Lower leg skin (tissue), 3 donors: ENCODE measurements around the gene HOXA1.

Experiments
- CTCF ChIP-seq, 3 donors: fragments of 450-650 bp; IDR thresholded peaks; one replicate each; pipeline ENCODE4 v1.5.1; 2016; ENCODE audit warnings: antibody characterized with exemption in 3 of 3, mild to moderate bottlenecking in 3 of 3, moderate library complexity in 2 of 3
- POLR2A ChIP-seq, 2 donors: fragments of 450-650 bp; IDR thresholded peaks; one replicate each; pipeline ENCODE4 v1.6.1; 2016 to 2017; ENCODE audit warnings: antibody characterized with exemption in 2 of 2, mild to moderate bottlenecking in 1 of 2, moderate library complexity in 1 of 2

GRCh38 chr7:27117887-27118491 lies 22.2 kb upstream of the HOXA1 start:
- TF ChIP-seq CTCF (IDR thresholded peaks at IDR 0.05) (no peak), POLR2A (IDR thresholded peaks at IDR 0.05) (no peak)
